22Rv1 (cell line): ENCODE results near the gene TTN.

Experiments used
- ZFX ChIP-seq: fragments of 450-650 bp; IDR thresholded peaks from 2 replicates; pipeline ENCODE4 v1.6.1; 2017; ENCODE audit warnings: antibody characterized with exemption, borderline replicate concordance
- TF ChIP-seq, protein P1 (sequence below): fragments of 450-650 bp; IDR thresholded peaks from 2 replicates; pipeline ENCODE4 v1.5.1; 2017; ENCODE audit warnings: mild to moderate bottlenecking

DNA sequence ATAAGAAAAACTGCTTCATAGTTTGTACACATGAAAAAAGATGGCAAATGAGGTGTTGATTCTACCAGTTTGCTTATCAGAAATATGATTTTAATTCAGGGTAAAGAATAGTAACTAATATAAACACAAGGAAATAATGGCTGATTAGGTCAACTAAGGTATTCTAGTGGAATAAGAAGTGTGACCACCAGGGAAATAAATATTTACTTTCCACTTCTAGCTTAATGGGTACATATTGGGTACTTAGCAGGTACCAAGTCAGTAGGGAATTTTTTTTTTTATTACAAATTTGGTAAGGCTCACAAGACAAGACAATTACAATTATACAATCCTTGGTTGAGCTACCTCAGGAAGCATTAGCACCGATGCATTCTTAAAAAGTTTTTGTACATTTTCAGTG lies 191.3 kb downstream of the TTN start:
- TF ChIP-seq, protein P1, sequence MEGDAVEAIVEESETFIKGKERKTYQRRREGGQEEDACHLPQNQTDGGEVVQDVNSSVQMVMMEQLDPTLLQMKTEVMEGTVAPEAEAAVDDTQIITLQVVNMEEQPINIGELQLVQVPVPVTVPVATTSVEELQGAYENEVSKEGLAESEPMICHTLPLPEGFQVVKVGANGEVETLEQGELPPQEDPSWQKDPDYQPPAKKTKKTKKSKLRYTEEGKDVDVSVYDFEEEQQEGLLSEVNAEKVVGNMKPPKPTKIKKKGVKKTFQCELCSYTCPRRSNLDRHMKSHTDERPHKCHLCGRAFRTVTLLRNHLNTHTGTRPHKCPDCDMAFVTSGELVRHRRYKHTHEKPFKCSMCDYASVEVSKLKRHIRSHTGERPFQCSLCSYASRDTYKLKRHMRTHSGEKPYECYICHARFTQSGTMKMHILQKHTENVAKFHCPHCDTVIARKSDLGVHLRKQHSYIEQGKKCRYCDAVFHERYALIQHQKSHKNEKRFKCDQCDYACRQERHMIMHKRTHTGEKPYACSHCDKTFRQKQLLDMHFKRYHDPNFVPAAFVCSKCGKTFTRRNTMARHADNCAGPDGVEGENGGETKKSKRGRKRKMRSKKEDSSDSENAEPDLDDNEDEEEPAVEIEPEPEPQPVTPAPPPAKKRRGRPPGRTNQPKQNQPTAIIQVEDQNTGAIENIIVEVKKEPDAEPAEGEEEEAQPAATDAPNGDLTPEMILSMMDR, result no peak
- TF ChIP-seq ZFX, result no peak
